Stomach (tissue), 4 donors: ENCODE results near the gene CDH16.
"Not testable (repeated sequence)": the region's sequence is repeated elsewhere in the genome, so short reads cannot be mapped to it uniquely, and the experiment has no call there.

Experiments used
- CTCF ChIP-seq, 7 experiments: fragments of 450-650 bp in 4 of 7; fragments of 200-600 bp in 3 of 7; sonication (generic) in 3 of 7; IDR thresholded peaks; one replicate each; pipeline ENCODE4 v1.5.1; 2016 to 2019; ENCODE audit warnings: antibody characterized with exemption in 7 of 7, control low read depth in 2 of 7, mild to moderate bottlenecking in 1 of 7
- POLR2A ChIP-seq, 4 donors: fragments of 450-650 bp; IDR thresholded peaks; one replicate each; pipeline ENCODE4 v1.6.1; 2016; ENCODE audit warnings: antibody characterized with exemption in 4 of 4, control low read depth in 2 of 4, mild to moderate bottlenecking in 1 of 4, moderate library complexity in 1 of 4

GRCh38 chr16:66956154-66956457 is 37.4 kb upstream of the CDH16 start:
- TF ChIP-seq CTCF, POLR2A (IDR thresholded peaks at IDR 0.05): not testable (repeated sequence)
